ENCODE results near the gene GPR89B.
"Not testable (repeated sequence)": the region's sequence is repeated elsewhere in the genome, so short reads cannot be mapped to it uniquely, and the experiment has no call there.

The GPR89B gene

DNA sequence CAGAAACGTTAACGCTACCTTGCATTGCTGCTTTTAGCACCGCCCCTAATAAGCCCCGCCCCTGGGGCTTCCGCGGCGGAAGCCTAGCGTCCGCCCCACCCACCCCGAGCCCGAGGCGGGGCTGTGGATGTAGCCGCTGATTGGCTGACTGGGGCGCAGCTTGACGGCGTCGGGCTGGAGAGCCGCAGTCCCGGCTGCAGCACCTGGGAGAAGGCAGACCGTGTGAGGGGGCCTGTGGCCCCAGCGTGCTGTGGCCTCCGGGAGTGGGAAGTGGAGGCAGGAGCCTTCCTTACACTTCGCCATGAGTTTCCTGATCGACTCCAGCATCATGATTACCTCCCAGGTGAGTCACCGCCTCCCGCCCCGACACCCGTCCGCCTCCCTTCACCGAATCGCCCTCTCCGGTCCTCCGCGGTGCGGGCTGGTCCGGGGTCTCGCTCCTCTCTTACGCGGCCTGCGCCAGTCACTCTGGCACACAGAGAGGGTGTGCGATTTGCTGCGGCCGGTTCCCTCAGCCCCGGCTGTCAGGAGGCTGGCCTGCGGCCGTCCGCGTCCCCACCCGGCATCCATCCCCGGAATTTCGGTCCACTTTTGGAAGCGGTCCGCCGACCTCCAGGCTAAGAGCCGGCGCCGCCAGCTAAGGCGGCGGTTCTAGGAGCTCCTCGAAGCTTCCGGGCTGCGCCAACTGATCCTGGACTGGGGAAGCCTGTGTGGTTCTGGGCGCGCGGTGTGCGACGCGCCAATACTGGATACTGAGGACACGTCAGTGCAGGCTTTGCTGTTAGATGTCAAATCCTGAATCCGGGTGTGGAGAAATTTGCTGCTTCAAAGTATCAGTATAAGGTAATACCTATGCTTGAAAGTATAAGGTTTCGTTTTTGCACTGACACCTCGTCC is at the start of gene GPR89B:
TSS of gene GPR89B (plus strand) at position 185 of the 897 bp plus-strand sequence. CDS start at position 302, 117 bp downstream.
- peak; percentile 96 for DNase-seq

DNA sequence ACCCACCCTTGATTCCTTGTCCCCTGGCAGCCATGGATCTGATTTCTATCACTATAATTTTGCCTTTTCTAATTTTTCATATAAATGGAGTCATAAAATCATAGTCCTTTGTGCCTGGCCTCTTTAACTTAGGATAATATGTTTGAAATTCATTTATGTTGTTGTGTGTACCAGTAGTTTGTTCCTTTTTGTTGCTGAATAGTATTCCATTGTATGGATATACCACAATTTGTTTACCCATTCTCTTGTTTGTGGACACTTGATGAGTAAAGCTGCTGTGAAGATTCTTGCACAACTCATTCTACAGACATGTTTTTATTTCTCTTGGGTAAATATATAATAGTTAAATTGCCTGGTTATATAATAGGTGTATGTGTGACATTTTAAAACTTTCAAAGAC is 48.3 kb upstream of the GPR89B start:
- no peak for DNase-seq

DNA sequence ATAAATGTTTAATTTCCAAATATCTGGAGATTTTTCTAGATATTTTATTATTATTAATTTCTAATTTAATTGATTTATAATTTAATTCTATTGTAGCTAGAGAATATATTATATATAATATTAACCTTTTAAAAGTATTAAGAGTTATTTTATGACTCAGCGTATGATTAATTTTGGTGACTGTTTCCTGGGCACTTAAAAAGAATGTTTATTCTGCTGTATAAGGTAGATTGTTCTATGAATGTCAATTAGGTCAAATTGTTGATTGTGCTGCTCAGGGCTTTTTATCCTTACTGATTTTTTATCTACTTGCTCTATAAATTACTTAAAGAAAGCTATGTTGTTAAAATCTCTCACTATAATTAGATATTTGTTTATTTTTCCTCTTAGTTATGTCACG is 45.7 kb upstream of the GPR89B start:
- DNase-seq, result no peak

DNA sequence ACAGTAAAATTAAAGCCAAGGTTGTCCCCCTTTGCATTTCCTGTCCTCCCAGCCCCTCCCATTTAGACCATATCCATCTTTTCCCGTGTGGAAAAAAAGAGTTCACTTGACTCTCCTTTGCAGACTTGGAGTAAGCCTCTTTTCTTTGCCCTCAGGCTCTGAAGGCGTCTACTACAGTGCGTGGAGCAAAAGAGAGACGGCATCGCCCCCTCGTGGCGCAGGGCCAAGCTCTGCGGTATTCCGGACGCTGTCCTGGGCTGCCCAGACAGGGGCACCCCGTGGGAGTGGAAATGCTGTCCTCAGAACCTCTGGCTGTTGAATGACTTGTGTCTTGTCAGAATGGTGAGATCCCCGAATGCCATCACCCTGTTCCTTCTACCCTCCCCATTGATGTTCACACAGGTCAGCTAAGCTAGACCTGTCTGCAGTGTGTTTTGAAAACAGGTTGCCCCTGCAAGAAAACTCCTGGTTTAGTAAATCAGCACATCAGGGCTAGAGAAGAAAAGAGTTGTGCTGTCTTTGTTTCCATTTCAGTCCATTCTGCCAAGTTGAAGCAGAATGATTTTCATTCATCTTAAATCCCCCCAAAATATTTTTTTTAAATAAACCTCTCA is 37.9 kb upstream of the GPR89B start:
- peak; percentile 64 for DNase-seq

DNA sequence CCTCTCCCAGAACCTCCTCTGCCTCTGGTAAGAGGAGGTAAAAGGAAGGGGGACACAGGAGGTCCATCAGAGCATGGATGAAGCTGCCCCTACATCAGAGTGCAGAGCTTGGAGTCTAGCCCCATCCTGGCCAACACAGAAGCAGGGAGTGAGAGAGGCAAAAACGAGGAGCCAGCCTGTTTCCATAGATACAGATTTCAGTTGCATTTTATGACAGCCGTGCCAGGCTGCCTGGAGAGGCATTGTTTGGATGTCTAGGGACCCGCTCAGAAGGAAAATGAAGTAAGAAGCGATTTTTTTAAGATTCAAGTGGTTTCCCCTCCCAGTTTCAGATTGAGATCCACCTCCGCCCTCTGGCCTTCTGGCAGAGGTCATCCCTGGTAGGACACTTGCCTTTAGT is 37.1 kb upstream of the GPR89B start:
- DNase-seq, result no peak

DNA sequence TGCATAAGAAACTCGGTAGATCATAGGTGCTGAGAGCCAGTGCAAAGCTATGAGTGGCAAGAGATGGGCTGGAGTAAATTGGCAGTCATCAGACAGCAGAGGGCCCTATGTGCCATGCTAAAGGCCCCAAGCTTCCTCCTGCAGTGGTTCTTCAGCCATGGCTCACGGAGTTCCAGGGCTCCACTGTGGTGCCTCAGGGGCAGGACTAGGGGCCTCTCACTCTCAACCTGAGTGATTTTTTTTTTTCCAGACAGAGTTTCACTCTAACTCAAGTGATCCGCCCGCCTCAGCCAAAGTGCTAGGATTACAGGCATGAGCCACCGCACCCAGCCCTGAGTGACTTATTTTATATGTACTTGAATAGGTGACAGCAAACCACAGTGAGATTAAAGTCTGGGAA is 36.0 kb upstream of the GPR89B start:
- no peak for DNase-seq

DNA sequence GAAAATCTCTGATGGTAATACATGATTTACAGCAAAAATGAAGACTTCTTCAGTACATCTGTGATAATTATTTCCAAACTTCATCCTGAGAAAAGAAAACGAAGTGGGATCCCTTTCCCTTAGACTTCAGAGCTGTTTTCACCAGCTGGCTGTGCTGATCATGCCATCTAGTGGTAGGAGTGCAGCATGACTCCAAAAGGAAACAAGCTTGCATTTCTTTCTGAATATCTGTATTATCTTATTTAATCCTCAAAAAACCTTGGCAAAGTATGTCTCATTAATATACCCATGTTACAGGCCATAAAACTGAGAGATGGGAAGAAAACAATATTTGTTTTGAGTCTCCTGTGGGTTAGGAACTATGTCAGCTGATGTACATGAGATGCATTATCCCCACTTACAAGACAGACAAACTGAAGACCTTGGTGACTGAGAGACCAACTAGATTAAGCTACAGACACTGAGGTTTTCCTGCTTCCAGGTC is 35.4 kb upstream of the GPR89B start:
- DNase-seq, result peak; percentile 35

DNA sequence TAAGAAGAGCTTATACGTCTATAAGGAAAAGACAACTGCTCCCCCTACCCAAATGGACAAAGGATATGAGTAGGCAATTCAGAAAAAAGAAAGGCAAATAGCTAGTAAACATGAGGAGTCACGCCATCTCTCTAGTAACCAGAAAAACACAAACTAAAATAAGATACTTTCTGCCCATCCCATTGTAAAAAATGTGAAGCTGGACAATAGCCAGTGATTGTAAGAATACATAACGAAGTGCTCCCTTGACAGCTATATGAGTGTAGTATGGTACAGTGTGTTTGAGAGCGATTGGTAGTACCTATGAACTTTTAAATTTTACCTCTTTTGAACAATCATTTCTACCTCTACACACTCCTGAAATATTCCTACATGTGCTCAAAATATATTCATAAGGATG is 33.1 kb upstream of the GPR89B start:
- DNase-seq, result no peak

DNA sequence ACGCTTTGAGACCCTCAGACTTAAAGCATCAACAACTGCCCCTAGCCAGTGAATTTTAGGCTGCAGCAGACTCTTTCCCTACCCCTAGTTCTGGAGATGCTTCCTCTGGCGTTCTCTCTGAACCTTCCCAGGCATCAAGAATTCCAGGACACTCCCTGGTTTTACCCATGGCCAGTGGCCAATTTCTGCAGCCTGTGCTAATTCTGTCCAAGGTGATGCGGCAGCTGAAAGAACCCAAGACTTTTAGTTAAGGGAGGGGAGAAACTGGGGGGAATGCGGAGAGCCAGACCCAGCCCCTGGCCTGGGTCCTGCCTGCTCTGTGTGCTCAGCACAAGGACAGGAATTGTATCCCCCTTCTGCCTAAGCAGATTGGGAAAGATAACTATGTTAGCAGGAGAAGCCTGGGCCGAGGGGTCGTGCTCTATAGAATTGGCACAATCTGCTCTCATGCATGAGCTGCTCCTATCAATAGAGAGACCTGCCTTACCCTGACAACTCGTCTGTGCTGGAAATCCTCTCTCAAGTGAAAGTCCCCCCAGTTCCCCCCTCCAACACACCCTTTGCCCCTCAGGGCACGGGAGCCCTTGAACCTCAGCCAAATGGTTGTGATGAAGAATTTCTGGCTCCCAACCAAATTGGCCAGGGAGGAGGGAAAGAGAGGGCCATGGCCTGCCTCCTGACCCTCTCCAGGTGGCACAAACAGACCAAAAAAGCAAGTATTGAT is 31.0 kb upstream of the GPR89B start:
- DNase-seq, result no peak

DNA sequence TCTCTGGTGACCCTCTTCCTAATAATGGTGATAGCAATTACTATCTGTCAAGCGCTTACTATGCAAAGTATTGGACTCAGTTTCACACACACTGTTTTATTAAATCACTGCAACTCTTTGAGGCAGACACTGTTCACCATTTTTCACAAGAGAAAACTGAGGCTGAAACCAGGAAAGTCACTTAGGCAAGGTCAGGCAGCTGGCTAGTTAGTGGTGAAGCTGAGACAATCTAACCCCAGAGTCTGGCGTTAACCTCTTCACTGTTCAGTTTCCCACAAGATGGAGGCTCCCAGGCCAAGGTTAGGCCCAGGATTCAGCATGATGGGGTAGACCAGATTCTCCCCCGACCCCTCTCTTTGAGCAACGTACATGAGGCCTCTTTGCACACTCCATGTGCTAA is 30.4 kb upstream of the GPR89B start:
- no peak for DNase-seq

DNA sequence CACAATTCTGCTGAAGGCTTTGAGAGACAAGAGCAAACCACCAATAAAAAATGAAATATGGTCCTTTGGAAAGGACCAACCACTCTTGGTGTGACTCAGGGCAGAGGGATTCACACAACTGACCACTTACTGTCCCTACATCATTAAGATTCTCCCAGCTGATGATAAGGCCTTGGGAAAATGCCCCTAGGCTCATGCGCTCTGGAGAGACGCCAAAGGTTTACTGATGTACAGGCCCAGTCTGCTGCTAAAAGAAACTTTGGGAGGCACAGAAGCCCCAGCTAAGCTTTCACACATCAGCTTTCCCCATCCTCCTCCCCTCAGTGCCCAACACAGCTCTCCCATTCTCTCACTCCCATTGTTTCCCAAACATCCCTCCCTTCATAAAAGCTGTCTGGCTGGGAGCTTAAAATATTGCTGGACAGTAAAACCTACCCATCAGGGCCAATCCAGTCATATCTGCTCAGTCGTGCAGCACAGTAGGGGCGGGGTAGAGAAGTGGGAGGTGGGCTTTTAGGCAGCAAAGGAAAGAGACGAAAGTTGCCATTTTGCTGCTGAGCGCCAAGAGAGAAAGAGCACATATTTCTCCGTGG is 25.9 kb upstream of the GPR89B start, which contains the start of gene GJA8:
TSS of gene GJA8 (plus strand) at position 543 of the 593 bp plus-strand sequence. CDS start 5,161 bp downstream, outside the sequence.
- DNase-seq, result no peak

DNA sequence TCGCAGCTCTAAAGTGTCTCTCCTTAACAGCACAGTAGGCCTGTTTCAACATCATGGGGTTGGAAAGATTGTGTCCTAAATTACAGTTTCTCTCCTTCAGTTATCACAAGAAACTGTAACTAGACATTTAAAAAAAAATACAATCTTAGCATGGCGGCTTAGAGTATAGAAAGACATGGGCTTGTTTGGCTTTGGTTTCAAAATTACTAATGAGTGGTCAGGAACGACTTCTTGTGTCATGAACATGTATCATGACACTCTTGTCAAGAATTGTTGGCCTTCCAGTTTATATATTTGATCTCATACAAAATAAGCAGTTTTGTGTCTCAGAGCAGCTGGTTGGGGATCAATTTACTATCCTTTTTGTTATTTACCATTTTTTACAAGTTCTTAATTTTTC is 23.5 kb upstream of the GPR89B start:
- no peak for DNase-seq

DNA sequence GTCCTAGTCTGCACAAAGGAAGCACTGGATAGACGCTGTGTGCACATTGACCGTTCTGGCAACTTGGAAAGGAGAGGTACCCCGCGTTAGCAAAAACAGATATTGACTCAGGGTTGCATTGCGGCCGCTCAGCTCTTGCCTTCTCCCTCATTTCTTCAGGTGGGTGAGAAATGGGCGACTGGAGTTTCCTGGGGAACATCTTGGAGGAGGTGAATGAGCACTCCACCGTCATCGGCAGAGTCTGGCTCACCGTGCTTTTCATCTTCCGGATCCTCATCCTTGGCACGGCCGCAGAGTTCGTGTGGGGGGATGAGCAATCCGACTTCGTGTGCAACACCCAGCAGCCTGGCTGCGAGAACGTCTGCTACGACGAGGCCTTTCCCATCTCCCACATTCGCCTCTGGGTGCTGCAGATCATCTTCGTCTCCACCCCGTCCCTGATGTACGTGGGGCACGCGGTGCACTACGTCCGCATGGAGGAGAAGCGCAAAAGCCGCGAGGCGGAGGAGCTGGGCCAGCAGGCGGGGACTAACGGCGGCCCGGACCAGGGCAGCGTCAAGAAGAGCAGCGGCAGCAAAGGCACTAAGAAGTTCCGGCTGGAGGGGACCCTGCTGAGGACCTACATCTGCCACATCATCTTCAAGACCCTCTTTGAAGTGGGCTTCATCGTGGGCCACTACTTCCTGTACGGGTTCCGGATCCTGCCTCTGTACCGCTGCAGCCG is 20.3 kb upstream of the GPR89B start:
- DNase-seq, result no peak

DNA sequence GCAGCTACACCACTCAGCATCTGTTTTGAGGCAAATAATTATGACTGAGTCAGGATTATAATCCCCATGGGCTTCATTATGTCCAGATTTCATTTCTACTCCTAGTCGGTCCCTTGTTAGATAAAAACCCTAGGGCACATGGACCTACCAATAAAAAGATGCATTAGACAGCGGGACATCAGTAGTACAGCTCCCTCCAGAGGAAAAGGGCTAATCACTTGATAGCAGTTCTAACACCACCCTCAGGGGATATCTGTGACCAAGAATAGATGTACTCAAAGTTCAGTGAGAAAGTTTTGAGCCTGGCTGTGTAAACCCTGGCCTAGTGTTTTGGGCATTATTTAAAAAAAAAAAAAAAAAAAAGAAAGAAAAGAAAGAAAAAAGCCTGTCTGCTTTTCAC is 15.7 kb upstream of the GPR89B start:
- no peak for DNase-seq

DNA sequence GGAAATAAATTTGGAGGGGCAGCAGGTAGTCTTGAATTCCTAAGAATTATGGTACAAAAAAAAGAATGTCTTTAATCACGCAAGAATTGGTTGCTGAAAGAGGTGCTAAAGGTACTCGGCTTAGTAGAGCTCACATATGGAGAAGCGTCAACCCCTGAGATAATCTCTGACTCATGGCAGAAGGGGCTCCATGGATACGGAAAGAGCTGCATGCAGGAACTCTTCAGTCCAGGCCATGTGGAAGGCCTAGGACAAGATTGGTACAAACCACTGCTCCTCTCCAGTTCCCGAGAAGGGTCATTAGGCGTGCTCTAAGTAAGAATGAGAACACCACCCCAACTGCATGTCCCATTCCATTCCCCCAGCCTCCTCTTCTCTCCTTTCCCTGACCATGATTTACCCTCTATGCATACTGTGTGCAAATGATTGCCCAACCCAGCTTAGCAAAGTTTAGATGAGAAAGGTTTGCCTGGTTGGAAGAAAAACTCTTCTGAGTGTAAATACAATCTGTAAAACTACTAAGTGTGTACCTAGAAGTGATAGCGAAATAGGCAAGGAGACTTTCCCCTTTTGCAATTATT is 14.8 kb upstream of the GPR89B start:
- no peak for DNase-seq

DNA sequence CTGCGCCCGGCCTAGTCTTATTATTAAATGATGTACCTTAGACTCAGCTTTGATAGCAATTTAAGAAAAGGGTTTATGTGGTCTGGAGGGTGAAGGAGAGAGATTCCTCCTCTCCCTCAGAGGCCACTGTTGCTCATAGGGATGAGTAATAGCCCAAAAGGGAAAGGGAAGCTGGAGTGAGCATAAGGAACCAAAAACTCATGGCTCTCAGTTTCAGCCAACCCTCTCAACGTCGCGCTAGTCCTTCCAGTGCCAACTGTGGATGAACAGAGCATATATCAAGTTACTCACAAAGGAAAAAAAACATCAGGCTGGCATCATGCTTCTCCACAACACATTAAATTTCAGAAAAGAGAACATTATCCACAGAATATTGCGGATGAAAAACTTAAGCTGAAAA is 8.3 kb upstream of the GPR89B start:
- no peak for DNase-seq

DNA sequence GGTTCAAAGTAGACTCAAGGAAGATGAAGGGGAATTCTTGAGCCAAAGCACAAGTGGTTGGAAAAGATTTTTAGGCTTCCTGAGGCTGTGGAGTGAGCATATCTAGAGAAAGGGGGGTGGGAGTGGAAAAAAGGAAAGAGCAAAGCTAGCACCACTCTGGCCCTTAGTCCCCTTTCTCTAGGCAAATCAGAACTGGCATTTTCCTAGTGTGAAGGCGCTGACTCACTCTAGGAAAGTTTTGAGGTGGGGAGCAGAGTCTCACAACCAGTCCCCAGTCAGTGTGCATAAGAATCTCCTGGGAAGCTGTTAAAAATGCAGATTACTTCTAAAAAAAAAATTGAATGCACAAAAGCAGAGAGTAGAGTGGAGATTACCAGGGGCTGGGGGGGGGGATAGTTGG is 3.4 kb upstream of the GPR89B start:
- no peak for DNase-seq

DNA sequence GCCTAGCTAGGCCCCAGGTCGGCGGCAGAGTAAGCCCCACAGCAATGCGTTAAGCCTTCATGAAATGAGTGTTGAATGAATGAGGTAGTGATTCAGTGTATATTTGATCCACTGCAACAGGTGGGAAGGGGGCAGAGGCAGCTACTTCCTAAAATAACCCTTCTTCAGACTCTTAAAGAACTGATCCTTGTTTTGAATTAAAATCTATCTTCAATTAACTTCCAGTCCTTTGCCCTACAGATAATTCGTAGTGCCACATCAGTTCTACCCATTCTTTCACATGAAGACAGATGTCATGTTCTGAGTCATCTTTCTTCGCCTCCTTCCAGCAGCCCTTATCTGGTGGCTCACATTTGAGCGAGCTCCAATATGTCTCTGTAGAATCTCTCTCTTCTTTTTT is 1.0 kb upstream of the GPR89B start:
- not testable (repeated sequence) for DNase-seq

DNA sequence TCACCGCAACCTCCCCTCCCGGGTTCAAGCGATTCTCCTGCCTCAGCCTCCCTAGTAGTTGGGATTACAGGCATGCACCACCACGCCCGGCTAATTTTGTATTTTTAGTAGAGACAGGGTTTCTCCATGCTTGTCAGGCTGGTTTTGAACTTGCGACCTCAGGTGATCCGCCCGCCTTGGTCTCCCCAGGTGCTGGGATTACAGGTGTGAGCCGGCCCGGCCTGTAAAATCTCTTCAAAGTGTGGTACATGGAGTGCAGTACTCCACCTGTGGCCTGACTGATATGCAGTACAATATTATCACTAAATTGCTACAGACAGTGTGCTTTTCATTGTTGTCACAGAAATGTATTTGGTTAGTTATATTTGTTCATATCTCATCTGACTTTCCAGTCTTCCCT is 531 bp upstream of the GPR89B start:
- DNase-seq, result not testable (repeated sequence)

DNA sequence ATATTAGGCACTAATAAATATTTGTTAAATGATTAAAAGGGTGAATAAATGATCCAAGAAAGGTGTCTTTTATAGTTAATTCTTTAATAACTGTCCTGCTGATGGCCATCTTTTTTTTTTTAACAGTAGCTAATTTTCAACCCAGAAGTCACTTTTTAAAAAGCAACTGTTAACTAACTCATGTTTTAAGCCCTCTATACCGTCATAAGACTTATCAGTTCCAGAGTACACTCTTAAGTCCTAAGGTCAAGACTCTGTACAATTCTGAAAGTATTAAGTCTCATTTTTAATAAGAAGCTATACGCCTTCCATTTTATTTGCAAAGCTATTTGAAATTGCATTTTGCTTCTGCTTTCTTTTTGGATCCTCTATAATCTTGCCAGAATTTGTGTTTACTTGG is 2.9 kb downstream of the GPR89B start:
- DNase-seq, result not testable (repeated sequence)

DNA sequence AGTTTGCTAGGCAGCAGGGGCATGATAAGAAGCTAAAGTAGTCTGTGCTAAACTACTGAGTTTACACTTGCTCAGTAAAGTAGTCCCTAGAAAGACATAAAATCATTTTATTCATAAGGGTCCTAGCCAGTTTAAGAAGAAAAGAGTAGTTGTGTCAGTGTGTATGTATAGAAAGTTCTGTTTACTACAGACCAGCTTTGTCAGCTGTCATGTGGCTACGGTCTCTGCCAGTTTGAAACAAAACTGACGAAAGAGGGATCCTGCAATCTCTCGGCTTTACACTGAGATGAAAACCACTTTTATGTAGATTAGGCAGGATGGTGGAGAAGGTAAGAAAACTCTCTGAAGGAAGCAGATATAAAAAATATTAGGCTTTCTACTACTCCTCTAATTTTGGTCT is 7.1 kb downstream of the GPR89B start:
- not testable (repeated sequence) for DNase-seq

DNA sequence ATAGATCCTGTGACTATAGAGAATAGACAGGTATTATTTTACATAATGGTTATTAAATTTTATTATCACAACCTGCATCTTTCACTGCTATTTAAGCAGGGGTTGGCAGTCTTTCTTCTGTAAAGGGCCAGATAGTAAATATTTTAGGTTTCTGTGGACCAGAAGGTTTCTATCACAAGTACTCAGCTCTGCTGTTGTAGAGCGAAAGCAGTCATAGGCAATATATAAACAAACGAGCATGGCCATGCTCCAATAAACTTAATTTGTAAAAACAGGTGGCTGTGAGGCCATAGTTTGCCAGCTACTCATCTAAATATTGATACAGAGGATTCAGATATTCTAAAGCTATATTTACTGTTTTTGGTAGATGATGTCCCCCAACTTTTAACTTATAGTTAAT is 12.2 kb downstream of the GPR89B start:
- not testable (repeated sequence) for DNase-seq

Data from CD4-positive, alpha-beta T cell treated with Interleukin-6 for 4 hours (primary cell).